ENCODE data around the gene PCCA. TPM values are rescaled to one million over a fixed set of nuclear protein-coding genes. Genes with fewer than 3 reads are reported as not detected.
A peak's percentile ranks its signal among the peaks of the same experiment; 100 is the strongest.

The PCCA gene, protein sequence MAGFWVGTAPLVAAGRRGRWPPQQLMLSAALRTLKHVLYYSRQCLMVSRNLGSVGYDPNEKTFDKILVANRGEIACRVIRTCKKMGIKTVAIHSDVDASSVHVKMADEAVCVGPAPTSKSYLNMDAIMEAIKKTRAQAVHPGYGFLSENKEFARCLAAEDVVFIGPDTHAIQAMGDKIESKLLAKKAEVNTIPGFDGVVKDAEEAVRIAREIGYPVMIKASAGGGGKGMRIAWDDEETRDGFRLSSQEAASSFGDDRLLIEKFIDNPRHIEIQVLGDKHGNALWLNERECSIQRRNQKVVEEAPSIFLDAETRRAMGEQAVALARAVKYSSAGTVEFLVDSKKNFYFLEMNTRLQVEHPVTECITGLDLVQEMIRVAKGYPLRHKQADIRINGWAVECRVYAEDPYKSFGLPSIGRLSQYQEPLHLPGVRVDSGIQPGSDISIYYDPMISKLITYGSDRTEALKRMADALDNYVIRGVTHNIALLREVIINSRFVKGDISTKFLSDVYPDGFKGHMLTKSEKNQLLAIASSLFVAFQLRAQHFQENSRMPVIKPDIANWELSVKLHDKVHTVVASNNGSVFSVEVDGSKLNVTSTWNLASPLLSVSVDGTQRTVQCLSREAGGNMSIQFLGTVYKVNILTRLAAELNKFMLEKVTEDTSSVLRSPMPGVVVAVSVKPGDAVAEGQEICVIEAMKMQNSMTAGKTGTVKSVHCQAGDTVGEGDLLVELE
- 10 to 100 TPM in 3 of 4 donors, 1 to 10 TPM in 1; 3.0 to 24.7 (median 14.8) TPM for polyA plus RNA-seq
- long read RNA-seq, donor 1, result 0 reads
- long read RNA-seq, donor 2, result 0 reads
- long read RNA-seq, donor 3, partial matches to known transcripts, result 5 of 5 reads
- long read RNA-seq, donor 3, other reads (novel, unspliced or antisense), result 0 of 5 reads
- long read RNA-seq, donor 4, result 0 reads
- long read RNA-seq, donor 5, result 0 reads
- long read RNA-seq, donor 6, partial matches to known transcripts, result 5 of 7 reads
- long read RNA-seq, donor 6, other reads (novel, unspliced or antisense), result 0 of 7 reads
- long read RNA-seq, donor 7, result 0 reads
- long read RNA-seq, donor 8, result 0 reads
- long read RNA-seq, donor 9, partial matches to known transcripts, result 7 of 9 reads
- long read RNA-seq, donor 9, other reads (novel, unspliced or antisense), result 0 of 9 reads
- long read RNA-seq, donor 10, partial matches to known transcripts, result 5 of 6 reads
- long read RNA-seq, donor 10, other reads (novel, unspliced or antisense), result 0 of 6 reads

DNA sequence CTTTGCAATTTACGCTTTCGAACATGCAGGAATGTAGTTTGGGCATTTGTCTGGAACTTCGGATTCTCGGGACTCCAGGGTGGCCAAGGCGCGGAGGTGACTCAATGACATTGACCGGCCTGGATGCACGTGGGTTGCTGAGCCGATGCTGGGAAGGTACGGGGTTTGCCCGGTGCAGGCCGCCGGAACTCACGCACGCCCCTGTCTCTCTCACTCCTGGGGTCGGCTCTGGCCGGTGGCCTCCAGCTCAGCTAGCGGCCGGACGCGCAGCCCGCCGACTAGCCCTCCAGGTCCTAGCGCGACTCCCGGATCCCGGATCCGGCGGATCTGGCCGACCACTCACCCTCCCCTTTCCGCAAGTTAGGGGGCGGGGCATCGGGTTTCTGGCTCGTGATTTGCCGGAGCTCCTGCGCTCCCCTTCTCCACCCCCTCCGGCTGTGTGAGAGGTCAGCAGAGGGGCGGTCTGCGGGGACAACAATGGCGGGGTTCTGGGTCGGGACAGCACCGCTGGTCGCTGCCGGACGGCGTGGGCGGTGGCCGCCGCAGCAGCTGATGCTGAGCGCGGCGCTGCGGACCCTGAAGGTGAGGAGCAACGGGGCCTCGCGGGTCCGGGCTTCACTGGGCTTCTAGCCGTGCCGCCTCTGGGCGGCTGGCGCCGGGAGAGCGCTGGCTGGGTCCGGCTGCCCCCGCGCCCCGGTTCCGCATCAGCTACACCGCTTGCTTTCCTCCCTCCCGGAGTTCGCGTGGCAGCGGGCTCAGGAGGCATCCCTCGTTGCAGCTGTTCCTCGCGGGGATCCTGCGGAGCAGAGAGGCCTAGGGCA, at the start of gene PCCA:
Gene PCCA (plus strand): TSS at position 450 of the 821 bp plus-strand sequence. CDS start 28 bp downstream, at position 478.
- H3K27ac ChIP-seq (ENCODE audit: low read depth in 1 of 3, low read length in 2 of 3), result peak within 1 kb of the TSS; percentile 51 to 70 (median 63)
- H3K4me3 ChIP-seq (ENCODE audit: low read depth in 1 of 3, low read length in 3 of 3), result peak within 1 kb of the TSS; percentile 84 to 98 (median 90)
- WGBS, 3 donors, result 1% methylated on average over 65 to 77 of the region's 77 CpGs
- no peaks in the 10 kb centered on the region for H3K27me3 ChIP-seq (ENCODE audit: control insufficient read depth in 3 of 3, insufficient read depth in 3 of 3, low read length in 3 of 3)
- DNase-seq, result peak; percentile 90 to 95
- FAIRE-seq, result no peak
- peaks cover 0 to 8% (median 0%) of the 10 kb centered on the region in 3 donors for H3K4me1 ChIP-seq (ENCODE audit: control insufficient read depth in 3 of 3, insufficient read depth in 2 of 3, low read depth in 1 of 3, low read length in 2 of 3)
- H3K9me3 ChIP-seq (ENCODE audit: control insufficient read depth in 2 of 2, insufficient read depth in 1 of 2, low read depth in 1 of 2, low read length in 1 of 2), result no peaks in the 10 kb centered on the region
- H3K36me3 ChIP-seq (ENCODE audit: control insufficient read depth in 3 of 3, insufficient read depth in 2 of 3, low read depth in 1 of 3, low read length in 3 of 3), result no peaks in the 10 kb centered on the region

DNA sequence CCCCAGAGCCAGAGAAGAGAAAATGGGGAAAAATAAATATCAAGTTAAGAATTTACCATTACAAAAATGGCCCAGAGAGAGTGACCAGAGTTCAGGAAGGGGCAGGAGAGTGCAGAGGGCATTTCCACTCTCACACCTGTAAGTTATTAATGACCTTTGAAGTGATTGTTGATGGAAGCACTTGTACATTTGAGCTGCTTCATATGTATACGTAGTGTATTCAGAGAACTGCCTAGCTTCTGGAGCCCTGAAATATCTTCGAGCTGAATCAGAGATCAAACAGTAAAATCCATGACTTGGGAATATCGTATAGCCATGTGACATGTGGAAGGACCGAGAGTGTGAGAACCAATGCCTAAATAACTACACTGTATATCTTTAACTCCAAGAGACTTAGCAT, 49.2 kb upstream of the PCCA start:
- no peaks in the 10 kb centered on the region for H3K27me3 ChIP-seq (ENCODE audit: control insufficient read depth in 3 of 3, insufficient read depth in 3 of 3, low read length in 3 of 3)
- FAIRE-seq (no peak), DNase-seq (peak; percentile 12 to 25)
- H3K27ac ChIP-seq (ENCODE audit: low read depth in 1 of 3, low read length in 2 of 3), result no peak overlapping the region
- no peaks in the 10 kb centered on the region for H3K36me3 ChIP-seq (ENCODE audit: control insufficient read depth in 3 of 3, insufficient read depth in 2 of 3, low read depth in 1 of 3, low read length in 3 of 3)
- H3K4me3 ChIP-seq (ENCODE audit: low read depth in 1 of 3, low read length in 3 of 3), result no peak overlapping the region
- 26 to 46% (median 40%) methylated on average over 4 of the region's 4 CpGs for WGBS, 3 donors
- no peaks in the 10 kb centered on the region for H3K9me3 ChIP-seq (ENCODE audit: control insufficient read depth in 2 of 2, insufficient read depth in 1 of 2, low read depth in 1 of 2, low read length in 1 of 2)
- H3K4me1 ChIP-seq (ENCODE audit: control insufficient read depth in 3 of 3, insufficient read depth in 2 of 3, low read depth in 1 of 3, low read length in 2 of 3), result no peaks in the 10 kb centered on the region

DNA sequence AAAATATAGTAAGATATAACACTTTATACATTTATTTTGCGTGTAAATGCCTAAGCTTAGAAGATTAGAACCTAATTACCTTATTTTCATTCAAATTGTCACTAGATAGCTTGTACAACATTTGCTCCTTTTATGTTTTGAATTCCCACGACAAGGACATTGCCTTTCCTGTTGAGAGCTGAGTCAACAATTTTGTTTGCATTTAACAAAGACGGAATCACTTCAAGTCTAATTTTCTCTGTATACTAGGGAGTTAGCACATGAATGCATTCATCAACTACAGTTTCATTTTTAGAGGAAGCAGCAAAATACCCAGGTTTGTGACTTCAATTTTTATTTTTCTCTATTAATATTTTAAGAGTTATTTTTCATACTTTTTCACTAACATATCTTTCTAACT, 48.7 kb upstream of the PCCA start:
- H3K4me3 ChIP-seq (ENCODE audit: low read depth in 1 of 3, low read length in 3 of 3), result no peak overlapping the region
- no peaks in the 10 kb centered on the region for H3K4me1 ChIP-seq (ENCODE audit: control insufficient read depth in 3 of 3, insufficient read depth in 2 of 3, low read depth in 1 of 3, low read length in 2 of 3)
- DNase-seq (peak in 1 of 2 donors; percentile 4), FAIRE-seq (no peak)
- 41 to 51% (median 44%) methylated on average over 3 of the region's 3 CpGs for WGBS, 3 donors
- no peaks in the 10 kb centered on the region for H3K9me3 ChIP-seq (ENCODE audit: control insufficient read depth in 2 of 2, insufficient read depth in 1 of 2, low read depth in 1 of 2, low read length in 1 of 2)
- H3K27ac ChIP-seq (ENCODE audit: low read depth in 1 of 3, low read length in 2 of 3), result no peak overlapping the region
- H3K36me3 ChIP-seq (ENCODE audit: control insufficient read depth in 3 of 3, insufficient read depth in 2 of 3, low read depth in 1 of 3, low read length in 3 of 3), result no peaks in the 10 kb centered on the region
- H3K27me3 ChIP-seq (ENCODE audit: control insufficient read depth in 3 of 3, insufficient read depth in 3 of 3, low read length in 3 of 3), result no peaks in the 10 kb centered on the region

DNA sequence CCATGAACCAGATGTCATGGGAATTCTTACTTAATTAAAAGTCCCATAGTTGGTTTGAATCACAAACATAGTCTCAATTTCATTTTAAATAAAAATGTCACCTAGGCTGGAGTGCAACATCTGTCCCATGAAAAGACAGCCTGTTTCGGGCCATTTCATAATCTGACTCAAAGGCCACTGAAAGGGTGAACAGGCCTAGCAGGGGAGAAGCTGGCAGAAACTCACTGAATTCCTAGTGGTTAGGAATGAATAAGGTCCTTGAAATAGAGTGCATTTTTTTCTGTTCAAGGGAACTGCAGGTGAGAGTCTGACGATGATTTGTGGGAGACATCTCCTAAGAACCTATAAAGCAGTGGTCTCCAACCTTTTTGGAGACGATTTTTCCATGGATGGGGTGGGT, 44.0 kb upstream of the PCCA start:
- FAIRE-seq (no peak), DNase-seq (no peak)
- no peaks in the 10 kb centered on the region for H3K36me3 ChIP-seq (ENCODE audit: control insufficient read depth in 3 of 3, insufficient read depth in 2 of 3, low read depth in 1 of 3, low read length in 3 of 3)
- H3K4me3 ChIP-seq (ENCODE audit: low read depth in 1 of 3, low read length in 3 of 3), result no peak overlapping the region
- no peaks in the 10 kb centered on the region for H3K4me1 ChIP-seq (ENCODE audit: control insufficient read depth in 3 of 3, insufficient read depth in 2 of 3, low read depth in 1 of 3, low read length in 2 of 3)
- H3K27ac ChIP-seq (ENCODE audit: low read depth in 1 of 3, low read length in 2 of 3), result no peak overlapping the region
- no peaks in the 10 kb centered on the region for H3K9me3 ChIP-seq (ENCODE audit: control insufficient read depth in 2 of 2, insufficient read depth in 1 of 2, low read depth in 1 of 2, low read length in 1 of 2)
- peaks cover 0 to 1% (median 0%) of the 10 kb centered on the region in 3 donors for H3K27me3 ChIP-seq (ENCODE audit: control insufficient read depth in 3 of 3, insufficient read depth in 3 of 3, low read length in 3 of 3)
- 87 to 93% (median 88%) methylated on average over 3 of the region's 3 CpGs for WGBS, 3 donors

DNA sequence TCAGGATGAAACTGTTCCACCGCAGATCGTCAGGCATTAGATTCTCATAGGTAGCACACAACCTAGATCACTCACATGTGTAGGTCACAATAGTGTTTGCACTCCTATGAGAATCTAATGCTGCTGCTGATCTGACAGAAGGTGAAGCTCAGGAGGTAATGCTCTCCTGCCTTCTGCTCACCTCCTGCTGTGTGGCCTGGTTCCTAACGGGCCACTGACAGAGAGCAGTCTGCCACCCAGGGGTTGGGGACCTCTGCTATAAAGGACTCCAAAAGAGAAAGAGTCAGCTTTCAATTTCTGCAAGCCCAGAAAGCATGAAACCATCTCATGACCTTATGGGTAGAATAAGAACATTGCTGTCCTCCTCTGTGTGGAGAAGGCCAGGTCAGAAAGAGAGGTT, 43.5 kb upstream of the PCCA start:
- Histone ChIP-seq H3K4me1 (ENCODE audit: control insufficient read depth in 3 of 3, insufficient read depth in 2 of 3, low read depth in 1 of 3, low read length in 2 of 3) (no peaks in the 10 kb centered on the region), H3K36me3 (ENCODE audit: control insufficient read depth in 3 of 3, insufficient read depth in 2 of 3, low read depth in 1 of 3, low read length in 3 of 3) (no peaks in the 10 kb centered on the region), H3K9me3 (ENCODE audit: control insufficient read depth in 2 of 2, insufficient read depth in 1 of 2, low read depth in 1 of 2, low read length in 1 of 2) (no peaks in the 10 kb centered on the region), H3K27me3 (ENCODE audit: control insufficient read depth in 3 of 3, insufficient read depth in 3 of 3, low read length in 3 of 3) (peaks cover 0 to 1% (median 0%) of the 10 kb centered on the region in 3 donors), H3K4me3 (ENCODE audit: low read depth in 1 of 3, low read length in 3 of 3) (no peak overlapping the region), H3K27ac (ENCODE audit: low read depth in 1 of 3, low read length in 2 of 3) (no peak overlapping the region)
- DNase-seq (no peak), FAIRE-seq (no peak)
- WGBS, 3 donors, result 71 to 84% (median 77%) methylated on average over 3 of the region's 3 CpGs

DNA sequence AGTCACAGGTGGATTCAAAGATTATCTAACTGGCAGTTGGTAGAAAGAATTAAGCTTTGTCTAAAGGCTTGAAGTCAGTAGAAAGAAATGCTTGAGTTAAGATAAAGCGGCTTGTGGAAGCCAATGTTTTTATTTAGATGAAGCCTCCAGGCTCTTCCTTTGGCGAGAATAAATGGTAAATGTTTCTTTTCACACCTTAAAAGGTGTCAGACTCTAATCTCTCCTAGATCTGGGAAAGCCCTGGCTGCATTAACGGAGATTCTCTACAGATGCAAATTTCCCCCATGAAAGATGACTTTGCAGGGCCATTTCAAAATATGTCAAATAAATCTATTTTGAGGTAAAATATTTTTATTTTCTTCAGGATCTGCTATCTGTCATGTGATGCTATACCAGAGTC, 37.8 kb upstream of the PCCA start:
- FAIRE-seq, result no peak
- H3K9me3 ChIP-seq (ENCODE audit: control insufficient read depth in 2 of 2, insufficient read depth in 1 of 2, low read depth in 1 of 2, low read length in 1 of 2), result no peaks in the 10 kb centered on the region
- H3K36me3 ChIP-seq (ENCODE audit: control insufficient read depth in 3 of 3, insufficient read depth in 2 of 3, low read depth in 1 of 3, low read length in 3 of 3), result no peaks in the 10 kb centered on the region
- H3K4me3 ChIP-seq (ENCODE audit: low read depth in 1 of 3, low read length in 3 of 3), result no peak overlapping the region
- DNase-seq, result no peak
- no peak overlapping the region for H3K27ac ChIP-seq (ENCODE audit: low read depth in 1 of 3, low read length in 2 of 3)
- peaks cover 0 to 1% (median 0%) of the 10 kb centered on the region in 3 donors for H3K27me3 ChIP-seq (ENCODE audit: control insufficient read depth in 3 of 3, insufficient read depth in 3 of 3, low read length in 3 of 3)
- WGBS, 3 donors, result 71 to 88% (median 83%) methylated on average over 3 of the region's 3 CpGs
- H3K4me1 ChIP-seq (ENCODE audit: control insufficient read depth in 3 of 3, insufficient read depth in 2 of 3, low read depth in 1 of 3, low read length in 2 of 3), result no peaks in the 10 kb centered on the region

DNA sequence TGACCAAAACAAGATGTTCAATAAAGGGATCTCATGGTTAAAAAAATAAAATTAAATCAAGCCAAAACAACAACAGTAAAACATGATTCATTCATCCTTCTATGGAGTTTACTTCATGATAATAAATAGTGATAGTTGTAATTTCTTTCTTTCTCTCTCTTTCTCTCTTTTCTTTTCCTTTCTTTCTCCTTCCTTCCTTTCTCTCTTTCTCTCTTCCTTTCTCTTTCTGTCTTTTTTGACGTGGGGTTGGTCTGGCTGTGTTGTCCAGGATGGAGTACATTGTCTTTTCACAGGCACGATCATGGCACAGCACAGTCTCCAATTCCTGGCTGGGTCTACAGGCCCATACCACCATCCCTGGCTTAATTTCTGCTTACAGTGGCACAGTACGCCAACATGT, 29.1 kb upstream of the PCCA start:
- FAIRE-seq (no peak), DNase-seq (no peak)
- Histone ChIP-seq H3K4me1 (ENCODE audit: control insufficient read depth in 3 of 3, insufficient read depth in 2 of 3, low read depth in 1 of 3, low read length in 2 of 3) (no peaks in the 10 kb centered on the region), H3K9me3 (ENCODE audit: control insufficient read depth in 2 of 2, insufficient read depth in 1 of 2, low read depth in 1 of 2, low read length in 1 of 2) (peaks cover 0 to 6% of the 10 kb centered on the region in 2 donors), H3K36me3 (ENCODE audit: control insufficient read depth in 3 of 3, insufficient read depth in 2 of 3, low read depth in 1 of 3, low read length in 3 of 3) (no peaks in the 10 kb centered on the region), H3K27me3 (ENCODE audit: control insufficient read depth in 3 of 3, insufficient read depth in 3 of 3, low read length in 3 of 3) (peaks cover 0 to 3% (median 0%) of the 10 kb centered on the region in 3 donors), H3K27ac (ENCODE audit: low read depth in 1 of 3, low read length in 2 of 3) (no peak overlapping the region), H3K4me3 (ENCODE audit: low read depth in 1 of 3, low read length in 3 of 3) (no peak overlapping the region)
- WGBS, 3 donors, result 90 to 91% (median 90%) methylated on average over 3 of the region's 3 CpGs

All from small intestine (tissue), 16 donors.